ENCODE data around the gene RTN4R.
"Not testable (repeated sequence)": the region's sequence is repeated elsewhere in the genome, so short reads cannot be mapped to it uniquely, and the experiment has no call there.

DNA sequence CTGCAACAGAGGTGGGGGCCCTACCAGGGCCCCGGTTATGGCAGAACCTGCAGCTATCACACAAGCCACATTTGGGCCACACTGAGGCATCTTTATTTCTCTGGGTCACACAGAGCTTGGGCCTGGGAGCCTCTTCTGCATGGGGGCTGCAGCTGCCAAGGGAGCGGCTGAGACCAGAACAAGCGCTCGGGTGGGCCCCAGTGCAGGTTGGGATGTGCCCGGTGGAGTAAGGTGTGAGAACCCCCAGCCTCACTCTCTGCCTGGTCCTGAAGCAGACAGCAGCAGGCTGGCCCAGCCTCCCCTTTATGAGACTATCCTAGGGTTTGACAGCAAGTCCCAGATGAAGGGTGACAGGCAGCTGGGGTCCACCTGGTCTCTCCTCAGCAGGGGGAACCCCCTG, 46.1 kb upstream of the RTN4R start:
- TF ChIP-seq SP1 (IDR thresholded peaks at IDR 0.05); NFRKB (IDR thresholded peaks at IDR 0.05); LEF1 (IDR thresholded peaks at IDR 0.05; ENCODE audit: borderline replicate concordance); FOXK2 (IDR thresholded peaks at IDR 0.05); ARNT (IDR thresholded peaks at IDR 0.05); FOXM1 (IDR thresholded peaks at IDR 0.05; ENCODE audit: borderline replicate concordance); ELF4 (IDR thresholded peaks at IDR 0.05); L3MBTL2 (conservative IDR thresholded peaks at IDR 0.05); BHLHE40 (IDR thresholded peaks at IDR 0.05; ENCODE audit: borderline replicate concordance); SUZ12 (IDR thresholded peaks at IDR 0.05); CTBP1 (IDR thresholded peaks at IDR 0.05; ENCODE audit: borderline replicate concordance): not testable (repeated sequence)

Data from HEK293T (cell line).